Hematopoietic multipotent progenitor cell (in vitro differentiated cells): ENCODE data around the gene TIAM2. TPM values are rescaled to one million over a fixed set of nuclear protein-coding genes. Genes with fewer than 3 reads are reported as not detected.

ENCODE experiments used
- DNase-seq, 3 donors: peaks; one replicate each; pipeline ENCODE4 v3.0.0-alpha.2; 2011 to 2015; ENCODE audit warnings: low read depth in 2 of 3, low spot score in 2 of 3
- total RNA-seq: library from RNA; depleted of rRNA; stranded (reverse); fragments of >200 nt; gene quantifications from one replicate; pipeline ENCODE4 v1.2.3, GENCODE V29; 2012

The TIAM2 gene
- total RNA-seq, 1 donor = 1.1 TPM

- DNase-seq = peak in 2 of 3 donors; percentile 30 to 59
Measured at GRCh38 chr6:155248008-155249001, 253.2 kb downstream of the TIAM2 start.

GRCh38 chr6:155250701-155251381 lies 255.7 kb downstream of the TIAM2 start:
- DNase-seq = no peak

GRCh38 chr6:155252581-155252980 lies 257.5 kb downstream of the TIAM2 start:
- no peak for DNase-seq

GRCh38 chr6:155253337-155253736 lies 258.2 kb downstream of the TIAM2 start:
- DNase-seq = no peak

GRCh38 chr6:155254139-155254538 lies 259.0 kb downstream of the TIAM2 start:
- no peak for DNase-seq

- no peak for DNase-seq
Measured at GRCh38 chr6:155256122-155256795, 261.1 kb downstream of the TIAM2 start.

- no peak for DNase-seq
Measured at GRCh38 chr6:155257796-155258195, 262.7 kb downstream of the TIAM2 start.

GRCh38 chr6:155259204-155259603 lies 264.1 kb downstream of the TIAM2 start:
- no peak for DNase-seq

GRCh38 chr6:155259897-155260296 lies 264.8 kb downstream of the TIAM2 start:
- no peak for DNase-seq

GRCh38 chr6:155260686-155261085 lies 265.6 kb downstream of the TIAM2 start:
- DNase-seq = no peak

- no peak for DNase-seq
Measured at GRCh38 chr6:155261111-155261900, 266.2 kb downstream of the TIAM2 start.

- no peak for DNase-seq
Measured at GRCh38 chr6:155262655-155263054, 267.5 kb downstream of the TIAM2 start.

GRCh38 chr6:155263373-155264063 lies 268.4 kb downstream of the TIAM2 start, which contains the start of gene CLDN20:
CLDN20 (plus strand) TSS chr6:155264013; CDS start chr6:155275720, 11,707 bp downstream.
- no peak for DNase-seq

- DNase-seq = no peak
Measured at GRCh38 chr6:155264693-155265320, 269.7 kb downstream of the TIAM2 start.

- DNase-seq = no peak
Measured at GRCh38 chr6:155265843-155266535, 270.9 kb downstream of the TIAM2 start.

GRCh38 chr6:155267411-155267810 lies 272.3 kb downstream of the TIAM2 start:
- DNase-seq = no peak

GRCh38 chr6:155268088-155268867 lies 273.2 kb downstream of the TIAM2 start:
- peak in 2 of 3 donors; percentile 21 to 55 for DNase-seq

- no peak for DNase-seq
Measured at GRCh38 chr6:155269765-155270164, 274.6 kb downstream of the TIAM2 start.
